GM18868 (cell line): ENCODE data around the gene ZFP57.
A peak's percentile ranks its signal among the peaks of the same experiment; 100 is the strongest.

Experiments used
- ATAC-seq: cut with Tn5 transposase; IDR thresholded peaks from one replicate; pipeline ENCODE4 v1.9.1; 2021; ENCODE audit warnings: mild to moderate bottlenecking, moderate library complexity; ENCODE audit not compliant: unreplicated experiment

Gene ZFP57

DNA sequence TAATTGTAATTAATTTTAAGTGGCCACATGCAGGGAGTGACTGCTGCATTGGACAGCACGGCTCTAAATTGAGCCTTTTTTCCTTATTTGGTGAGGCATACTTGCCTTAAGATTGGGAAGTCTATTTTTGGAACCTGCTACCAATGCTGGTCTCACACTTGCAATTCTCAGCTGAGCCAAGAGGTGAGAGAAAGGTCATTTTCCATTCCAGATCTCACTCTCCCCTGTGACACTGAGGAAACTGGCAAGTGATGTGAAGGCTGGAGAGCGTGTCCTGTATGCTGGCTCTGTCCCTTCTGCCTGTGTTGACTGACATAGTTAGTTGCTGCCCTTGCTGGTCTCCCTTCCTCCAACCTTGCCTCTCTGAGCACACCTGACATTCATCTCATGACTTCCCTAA, 24.8 kb downstream of the ZFP57 start:
- no peak for ATAC-seq

DNA sequence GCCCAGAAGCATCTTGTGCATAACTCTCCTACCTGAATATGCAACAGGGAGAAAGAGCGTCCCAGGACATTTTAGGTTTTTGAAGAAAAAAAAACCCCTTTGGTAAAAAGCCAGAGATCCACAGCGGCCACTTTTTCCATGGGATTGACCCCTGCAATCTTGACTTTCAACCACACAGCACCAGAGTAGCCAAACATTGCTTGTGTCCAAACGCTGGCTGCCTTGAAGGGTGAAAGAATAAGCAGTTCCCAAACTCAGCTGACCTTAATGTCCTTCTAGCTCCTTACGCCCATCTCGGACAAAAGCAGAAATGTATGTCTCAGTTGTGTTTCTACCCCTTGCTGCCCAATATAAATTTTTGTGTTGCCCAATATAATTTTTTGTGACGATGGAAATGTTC, 25.3 kb downstream of the ZFP57 start:
- ATAC-seq = no peak

DNA sequence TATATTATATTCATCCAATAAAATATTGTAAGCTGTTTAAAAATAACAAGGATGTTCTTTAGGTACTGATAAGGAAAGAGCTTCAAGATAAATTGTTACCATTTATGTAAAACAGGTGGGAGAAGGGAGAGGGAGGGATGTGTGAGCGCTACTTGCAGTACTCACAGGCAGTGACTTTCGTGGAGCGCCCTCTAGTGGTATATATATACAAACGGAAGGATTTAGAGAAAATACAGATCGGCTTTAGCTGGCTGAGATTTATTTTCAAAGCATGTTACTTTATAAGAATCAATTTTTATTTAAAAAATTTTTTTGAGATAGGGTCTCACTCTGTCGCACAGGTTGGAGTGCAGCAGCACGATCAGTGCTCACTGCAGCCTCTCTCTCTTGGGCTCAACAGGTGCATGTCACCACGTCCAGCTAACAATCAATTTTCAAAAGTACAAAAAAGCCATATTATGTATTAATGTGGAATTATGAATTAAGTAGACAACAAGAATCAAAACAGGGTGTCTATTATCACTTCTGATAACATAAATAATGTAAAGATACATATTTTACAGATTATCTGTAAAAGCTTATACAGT, 27.4 kb downstream of the ZFP57 start:
- ATAC-seq = no peak

DNA sequence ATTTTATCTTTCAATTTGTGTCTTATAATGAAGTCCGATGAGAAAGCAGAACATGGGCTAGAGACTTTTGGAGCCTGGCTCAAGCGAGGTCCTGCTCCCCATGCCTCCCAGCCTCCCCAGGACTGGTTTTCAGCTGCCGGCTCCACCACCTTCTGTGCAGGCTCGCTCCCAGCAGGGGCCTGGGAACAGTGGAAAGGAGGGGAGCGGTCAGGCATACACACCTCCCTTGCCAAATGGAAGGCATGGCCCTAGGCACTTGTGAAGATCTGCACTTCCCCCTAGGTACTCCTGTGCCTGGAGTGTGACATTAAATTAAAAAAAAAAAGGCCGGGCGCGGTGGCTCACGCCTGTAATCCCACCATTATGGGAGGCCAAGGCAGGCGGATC, 28.8 kb downstream of the ZFP57 start:
- no peak for ATAC-seq

DNA sequence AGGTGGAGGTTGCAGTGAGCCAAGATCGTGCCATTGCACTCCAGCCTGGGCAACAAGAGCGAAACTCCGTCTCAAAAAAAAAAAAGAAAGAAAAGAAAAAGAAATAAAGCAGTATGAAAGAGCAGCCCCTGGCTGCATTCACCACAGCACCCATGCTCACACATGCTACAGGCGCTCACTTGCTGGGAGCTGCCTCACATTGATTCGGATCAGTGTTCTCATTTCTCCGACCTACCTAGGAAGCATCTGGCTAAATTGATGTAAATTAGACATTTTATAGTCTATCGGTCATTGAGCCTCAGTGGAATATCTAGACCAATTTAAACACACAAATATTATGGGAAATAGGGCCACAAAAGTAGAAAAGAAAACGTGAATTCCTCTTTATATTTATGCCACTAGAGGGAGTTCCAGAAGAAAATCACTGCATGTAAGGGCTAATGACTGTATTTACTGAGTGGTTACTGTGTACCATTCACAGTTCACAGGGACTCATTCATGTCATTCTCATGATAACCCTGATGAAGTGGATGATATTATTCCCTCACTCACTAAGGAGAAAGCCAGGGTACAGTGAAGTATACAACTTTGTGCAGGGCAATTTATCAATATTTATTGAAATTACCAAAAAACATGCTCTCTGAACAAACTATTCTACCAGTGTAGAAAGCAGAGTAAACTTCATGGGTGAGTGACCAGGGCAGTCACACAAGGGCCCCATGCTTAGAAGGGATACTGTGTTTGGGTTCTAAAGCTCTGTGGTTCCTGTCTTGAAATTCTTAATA, 29.3 kb downstream of the ZFP57 start:
- ATAC-seq = no peak

DNA sequence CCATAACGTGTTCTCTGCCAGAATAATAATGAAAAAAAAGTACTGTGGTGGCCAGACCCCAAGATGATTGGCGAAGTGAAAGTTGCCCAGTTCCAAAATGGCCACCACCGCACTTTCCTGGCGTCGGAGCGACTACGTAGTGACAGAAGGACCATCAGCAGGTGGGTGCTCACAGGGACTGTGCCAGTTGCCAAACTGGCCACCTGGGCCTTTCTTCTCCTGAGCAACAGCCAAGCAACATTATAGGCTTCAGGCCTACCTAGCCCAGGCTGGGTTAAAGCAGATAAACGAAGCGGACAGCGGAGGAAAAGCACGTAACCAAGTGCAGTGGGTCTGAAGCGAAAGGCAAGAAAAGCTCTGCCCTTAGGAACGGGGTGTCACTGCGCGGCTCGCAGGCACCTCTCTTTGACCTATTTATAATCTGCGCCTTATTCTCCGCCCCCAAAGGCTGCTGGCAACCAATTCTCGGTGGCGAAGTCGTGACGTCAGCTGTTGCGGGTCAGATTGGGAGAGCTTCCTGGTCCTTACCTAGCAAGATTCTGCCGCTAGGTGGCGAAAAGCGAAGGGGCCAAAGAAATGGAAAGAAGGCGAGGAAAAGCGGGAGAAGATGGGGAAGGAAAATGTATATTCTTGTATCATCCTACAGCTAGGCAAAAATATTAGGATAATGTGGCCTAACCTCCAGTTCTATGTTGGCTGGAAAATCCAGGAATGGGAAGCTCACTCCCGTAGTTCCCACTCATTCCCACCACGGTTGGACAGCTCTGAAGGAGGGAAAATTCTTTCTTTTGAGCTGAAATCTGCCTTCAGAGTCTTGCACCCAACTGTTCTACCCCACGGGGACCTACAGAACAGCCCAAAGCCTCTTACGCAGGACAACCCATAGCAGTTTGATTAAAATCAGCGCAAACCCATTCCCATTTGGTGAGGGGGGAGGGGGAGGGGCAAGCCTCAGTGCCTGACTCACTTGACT, 31.0 kb downstream of the ZFP57 start:
- peak; percentile 96 for ATAC-seq

DNA sequence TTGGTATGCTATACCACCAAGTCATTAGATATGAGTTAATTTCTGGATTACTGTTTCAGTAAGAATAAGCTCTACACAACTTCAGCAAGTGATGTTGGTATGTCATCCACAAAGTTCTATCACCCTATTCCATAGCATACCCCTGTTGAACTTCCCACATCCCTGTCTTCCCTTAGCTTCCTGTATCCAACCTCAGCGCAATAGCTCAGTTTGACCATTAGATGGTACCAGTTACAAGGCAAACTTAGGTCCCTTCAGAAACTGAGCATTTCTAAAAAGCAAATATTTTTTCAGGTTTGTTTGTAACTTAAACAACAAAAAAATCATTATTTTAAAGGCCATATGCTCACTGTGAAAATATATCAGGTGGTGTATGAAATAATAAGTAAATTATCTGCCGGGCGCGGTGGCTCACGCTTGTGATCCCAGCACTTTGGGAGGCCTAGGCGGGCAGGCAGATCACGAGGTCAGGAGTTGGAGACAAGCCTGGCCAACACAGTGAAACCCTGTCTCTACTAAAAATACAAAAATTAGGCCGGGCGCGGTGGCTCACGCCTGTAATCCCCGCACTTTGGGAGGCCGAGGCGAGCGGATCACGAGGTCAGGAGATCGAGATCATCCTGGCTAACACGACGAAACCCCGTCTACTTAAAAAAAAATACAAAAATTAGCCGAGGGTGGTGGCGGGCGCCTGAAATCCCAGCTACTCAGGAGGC, 32.9 kb downstream of the ZFP57 start:
- ATAC-seq = no peak

DNA sequence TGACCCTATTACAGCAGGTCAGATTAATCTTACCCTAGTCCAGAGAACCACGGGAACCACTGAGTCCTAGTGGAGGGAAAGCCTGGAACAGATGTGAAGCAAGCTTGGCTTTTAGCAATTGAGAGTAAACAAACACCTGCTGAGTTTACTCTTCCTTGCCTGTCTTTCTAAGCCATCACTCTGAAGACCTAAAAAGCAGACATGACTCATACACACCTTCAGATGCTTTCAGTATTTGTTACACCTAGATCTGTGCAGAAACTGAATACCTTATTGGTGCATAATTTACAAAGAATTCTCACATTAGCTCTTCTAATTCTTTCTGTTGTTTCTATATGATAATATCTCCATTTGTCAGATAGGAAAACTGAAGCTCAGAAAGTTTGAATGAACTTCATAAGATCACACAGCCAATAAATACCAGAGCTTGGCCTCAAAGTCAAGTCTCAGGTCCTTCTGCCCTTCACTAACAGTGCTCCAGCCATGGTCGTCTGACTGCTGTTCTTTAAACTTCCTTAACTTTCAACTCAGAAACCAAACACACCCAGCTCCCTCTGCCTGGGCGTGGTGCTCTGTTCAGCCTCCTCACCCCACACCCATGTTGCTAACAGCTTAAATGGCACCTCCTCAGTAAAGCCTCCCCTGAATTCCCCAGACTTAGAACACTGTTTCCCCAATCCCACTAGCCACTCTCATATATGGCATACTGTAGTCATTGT, 39.4 kb downstream of the ZFP57 start:
- ATAC-seq = no peak

DNA sequence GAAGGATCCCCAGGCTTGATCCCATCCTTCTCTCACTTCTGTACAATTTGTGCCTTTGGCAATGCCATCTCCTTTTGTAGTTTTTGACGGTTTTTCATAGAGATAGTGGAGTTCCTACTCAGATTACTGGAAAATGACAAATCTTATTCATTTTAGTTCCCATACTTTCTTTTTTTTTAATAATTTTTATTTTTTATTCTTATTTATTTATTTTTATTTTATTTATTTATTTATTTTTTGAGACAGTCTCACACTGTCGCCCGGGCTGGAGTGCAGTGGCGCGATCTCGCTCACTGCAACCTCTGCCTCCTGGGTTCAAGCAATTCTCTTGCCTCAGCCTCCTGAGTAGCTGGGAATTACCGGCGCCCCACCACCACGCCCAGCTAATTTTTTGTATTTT, 43.7 kb downstream of the ZFP57 start:
- ATAC-seq = no peak

DNA sequence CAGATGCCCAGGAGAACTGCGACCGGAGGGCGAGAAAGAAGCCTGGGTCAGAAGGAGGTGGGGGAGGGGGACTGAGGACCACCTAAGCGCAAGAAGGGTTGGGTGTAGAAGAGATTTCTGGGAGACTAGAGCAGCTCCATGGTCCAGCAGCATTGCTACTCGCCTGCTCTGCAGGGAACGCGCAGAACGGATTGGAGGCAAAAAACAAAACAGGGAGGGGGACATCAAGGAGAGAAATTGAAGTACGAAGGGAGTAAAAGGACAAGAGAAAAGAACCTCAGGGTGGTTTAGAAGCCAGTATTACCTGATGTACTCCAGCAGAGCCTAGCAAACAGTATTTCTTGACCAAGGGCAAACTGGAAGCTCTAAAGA, 47.4 kb downstream of the ZFP57 start:
- ATAC-seq = no peak

DNA sequence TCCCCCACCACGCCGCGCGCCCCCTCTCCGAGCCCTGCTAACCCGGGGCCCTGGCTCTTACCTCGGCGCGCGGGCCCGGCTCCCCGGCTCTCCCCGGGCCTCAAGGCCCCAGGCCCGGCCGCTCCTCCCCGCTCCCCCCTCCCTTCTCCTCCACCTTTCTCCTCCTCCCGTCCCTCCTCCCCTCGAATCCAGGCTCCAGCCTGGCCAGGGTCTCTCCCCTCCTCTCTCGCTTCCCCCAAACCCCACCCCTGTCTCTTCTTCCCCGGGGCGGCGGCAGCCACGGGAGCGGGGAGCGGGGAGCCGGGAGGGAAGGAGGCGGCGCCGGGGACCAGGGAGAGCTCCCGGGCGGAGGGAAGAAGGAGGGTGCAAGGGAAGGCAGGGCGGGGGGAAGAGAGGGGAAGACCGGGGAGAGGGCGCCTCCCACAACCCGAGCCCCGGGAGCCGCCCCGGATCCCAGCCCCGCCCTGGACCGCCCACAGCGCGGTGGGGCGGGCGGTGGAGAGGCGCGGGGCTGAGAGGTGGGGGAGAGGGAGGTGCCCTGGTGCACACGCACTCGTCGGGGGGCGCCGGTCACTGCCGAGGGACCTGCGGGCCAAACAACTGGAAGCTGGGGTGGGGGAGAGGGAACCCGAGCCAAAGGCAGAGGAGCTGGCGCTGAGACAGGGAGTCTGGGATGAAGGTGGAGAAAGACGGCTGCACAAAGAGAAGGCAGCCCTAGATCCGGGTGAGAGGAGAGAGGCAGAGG, 48.0 kb downstream of the ZFP57 start, which contains the start of gene GABBR1:
Gene GABBR1, minus strand, starts transcription at position 395 of the 745 bp plus-strand sequence. CDS start 798 bp downstream, outside the sequence.
- ATAC-seq = peak; percentile 77

DNA sequence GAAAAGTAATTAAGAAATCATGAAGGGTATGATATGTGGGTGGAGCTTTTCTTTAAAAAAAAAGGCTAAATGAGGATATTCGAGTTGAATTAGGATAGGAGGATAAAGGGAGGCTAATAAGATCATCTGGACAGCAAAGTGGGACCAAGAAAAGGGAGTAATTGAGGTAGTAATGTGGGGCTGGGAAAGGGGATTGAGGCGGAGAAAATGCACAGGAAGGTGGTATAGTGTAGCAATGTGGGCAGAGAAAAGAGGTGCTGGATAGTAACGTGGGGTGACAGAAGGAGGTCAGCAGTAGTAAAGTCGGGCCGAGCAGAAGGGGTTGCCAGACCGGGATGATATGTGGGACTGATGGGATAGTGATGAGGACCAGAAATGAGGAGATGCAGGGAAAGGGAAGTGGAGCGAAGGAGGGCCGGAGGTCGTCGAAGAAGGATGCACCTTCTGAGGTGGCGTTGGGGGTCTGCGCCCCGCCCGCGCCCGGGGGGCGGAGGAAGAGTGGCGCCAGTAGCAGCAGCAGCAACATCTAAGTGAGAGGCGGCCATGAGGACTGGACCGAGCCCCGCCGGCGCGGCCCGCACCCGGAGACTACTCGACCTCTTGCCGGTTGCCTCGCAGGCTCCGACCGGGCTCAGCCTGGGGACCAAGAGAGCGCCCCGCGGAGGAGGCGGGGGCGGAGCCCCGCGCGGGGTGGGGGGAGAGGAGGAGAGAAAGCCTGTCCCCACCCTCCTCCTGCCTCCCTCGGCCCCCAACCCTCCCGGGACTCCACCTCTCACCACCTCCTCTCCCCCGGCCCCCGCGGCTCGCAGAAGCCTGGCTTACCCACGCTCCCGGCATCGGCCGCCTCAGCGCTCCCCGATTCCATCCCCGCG, 48.9 kb downstream of the ZFP57 start:
- peak; percentile 39 for ATAC-seq

DNA sequence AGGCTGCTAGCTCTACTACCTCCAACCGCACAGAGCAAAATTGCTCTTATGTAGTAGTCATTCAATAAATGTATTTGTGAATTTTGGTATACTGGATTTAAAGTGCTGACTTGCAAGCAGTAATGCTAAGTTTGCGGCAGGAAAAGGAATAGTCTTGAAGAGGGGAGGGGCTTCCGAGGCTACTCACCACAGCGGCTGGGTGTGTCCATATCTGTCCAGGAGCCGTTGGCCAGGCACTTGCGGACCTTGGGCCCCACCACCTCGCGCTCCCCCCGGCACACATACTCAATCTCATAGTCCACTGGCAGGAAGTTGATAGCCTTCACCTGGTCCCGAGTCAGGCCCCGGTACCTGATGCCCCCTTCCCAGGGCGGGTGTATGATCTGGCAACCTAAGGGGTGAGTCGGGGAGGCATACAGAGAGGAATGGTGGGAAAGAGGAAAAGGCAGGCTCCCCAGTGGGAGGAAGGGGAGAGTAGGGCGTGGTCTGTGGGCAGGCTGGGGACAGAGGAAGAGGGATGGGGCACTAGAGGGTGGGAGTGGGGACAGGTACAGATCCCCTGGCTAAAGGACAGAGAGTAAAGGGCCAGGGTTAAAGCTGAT, 49.6 kb downstream of the ZFP57 start:
- no peak for ATAC-seq

DNA sequence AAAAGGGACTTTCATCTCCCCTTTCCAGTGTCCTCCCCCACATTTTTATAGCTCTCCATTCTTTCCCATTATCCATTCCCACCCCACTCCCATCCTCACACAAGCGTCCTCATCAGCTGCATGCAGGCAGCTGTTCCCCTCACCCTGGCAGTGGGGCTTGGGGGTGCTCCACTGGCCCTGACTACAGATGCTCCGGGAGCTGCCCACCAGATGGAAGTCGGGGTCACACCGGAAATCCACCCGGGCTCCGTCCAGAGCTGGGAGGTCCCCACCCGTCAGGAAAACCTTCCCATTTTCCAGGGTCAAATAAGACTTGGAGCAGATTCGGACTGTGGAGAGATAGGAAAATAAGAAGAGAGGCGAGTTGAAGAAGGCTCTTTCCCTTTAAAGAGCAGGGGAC, 50.6 kb downstream of the ZFP57 start:
- no peak for ATAC-seq

DNA sequence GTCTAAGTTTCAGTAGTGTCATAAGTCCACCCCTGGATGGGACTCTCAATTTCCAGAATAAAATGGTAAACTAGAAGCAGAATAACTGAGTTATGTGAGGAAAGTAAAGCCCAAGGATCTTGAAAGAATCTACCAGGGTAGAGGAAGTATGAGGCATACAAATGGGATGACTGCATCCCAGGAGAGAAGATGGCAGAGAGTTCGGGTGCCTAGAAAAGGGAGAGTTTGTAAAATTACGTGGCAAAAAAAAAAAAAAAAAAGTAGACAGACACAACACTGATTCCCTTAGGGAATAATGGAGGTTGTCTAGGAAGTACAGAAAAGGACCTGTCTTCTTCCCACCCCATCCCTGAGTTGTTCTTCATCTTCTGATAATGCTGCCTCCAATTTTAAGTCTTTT, 51.4 kb downstream of the ZFP57 start:
- ATAC-seq = no peak

DNA sequence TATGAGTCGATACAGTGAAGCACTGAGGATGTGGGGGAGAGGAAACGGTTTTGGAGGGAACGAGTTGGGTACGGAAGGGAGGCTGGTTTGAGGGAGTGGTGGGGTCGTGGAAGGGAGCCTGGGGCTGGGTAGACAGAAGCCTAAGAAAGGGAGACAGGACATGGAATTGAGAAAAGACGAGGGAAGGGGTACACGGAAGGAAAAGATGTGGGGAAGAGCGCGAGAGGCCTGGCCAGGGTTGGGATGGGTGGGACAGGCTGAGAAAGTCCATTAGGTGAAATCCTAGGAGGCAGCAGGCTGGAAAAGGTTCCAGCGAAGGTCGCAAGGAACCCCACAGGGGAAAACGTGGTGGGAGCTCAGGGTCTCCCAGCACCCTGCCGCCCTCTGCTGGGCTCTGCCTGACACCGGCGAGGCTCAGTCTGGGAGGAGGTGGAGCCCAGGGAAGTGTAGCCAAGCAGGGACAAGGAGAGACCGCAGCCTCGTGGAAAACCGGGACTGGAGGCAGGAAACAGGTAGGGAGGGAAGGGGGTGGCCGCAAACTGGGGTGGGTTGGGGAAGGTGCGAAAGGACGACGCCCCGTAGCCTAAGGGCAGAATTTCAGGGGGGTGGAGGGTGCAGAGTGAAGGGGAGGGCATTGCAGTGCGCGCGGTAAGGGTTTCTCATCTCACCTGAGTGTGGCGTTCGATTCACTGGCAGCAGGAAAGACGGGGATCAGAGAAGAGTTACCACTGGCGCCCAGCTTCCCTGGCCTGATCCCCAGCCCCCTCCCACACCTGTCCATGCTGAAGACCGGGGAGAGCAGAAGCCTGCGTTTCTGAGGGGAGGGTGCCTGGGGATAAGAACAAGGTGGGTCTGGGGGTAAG, 52.3 kb downstream of the ZFP57 start:
- ATAC-seq = no peak

DNA sequence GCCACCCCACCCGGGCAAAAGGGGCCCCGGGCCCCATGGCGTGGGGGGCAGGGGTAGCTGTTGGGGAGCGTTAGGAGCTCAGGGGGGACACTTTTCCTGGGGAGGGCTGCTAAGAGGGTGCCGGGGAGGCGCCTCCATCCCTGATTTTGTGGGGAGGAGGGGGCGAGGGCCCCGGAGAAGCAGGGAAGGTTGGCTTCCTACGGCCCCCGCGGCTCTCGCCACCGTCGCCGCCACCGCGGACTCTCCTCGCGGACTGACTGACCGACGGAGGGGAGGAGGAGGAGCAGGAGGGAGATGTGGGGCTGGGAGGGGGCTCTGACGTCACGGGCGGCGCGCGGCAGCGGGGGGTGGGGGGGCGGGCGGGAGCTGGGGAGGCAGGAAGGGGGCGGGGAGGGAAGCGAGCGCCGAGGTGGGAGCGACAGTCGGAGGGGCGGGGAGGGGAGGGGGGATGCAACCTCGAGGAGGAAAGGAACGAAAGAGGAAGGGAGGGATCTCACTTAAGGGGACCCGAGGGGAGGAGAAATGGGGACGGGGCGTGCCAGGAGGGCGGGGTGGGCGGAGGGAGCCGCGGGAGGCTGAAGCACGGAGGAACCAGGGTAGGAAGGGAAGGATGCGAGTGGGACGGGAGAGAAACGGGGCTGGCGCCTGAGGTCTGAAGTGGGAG, 53.1 kb downstream of the ZFP57 start:
- no peak for ATAC-seq
